PC-9 (cell line): ENCODE results near the gene SCN2B. TPM values are rescaled to one million over a fixed set of nuclear protein-coding genes. Genes with fewer than 3 reads are reported as not detected.

ENCODE experiments used
- BruUV-seq: library from RNA; stranded (reverse); fragments of 400-500 nt; replicated peaks from 2 replicates; lab custom pipeline; 2021; lab: Mats Ljungman, UMichigan
- CTCF ChIA-PET: fragments of 300-600 bp; sonication (Branson Sonifier 250); formaldehyde crosslinking; loops from one replicate; lab custom pipeline; 2022; ENCODE audit warnings: antibody characterized with exemption; lab: Charles Lee
- POLR2A ChIA-PET: fragments of 300-600 bp; sonication (Branson Sonifier 250); formaldehyde crosslinking; loops from one replicate; lab custom pipeline; 2022; ENCODE audit warnings: antibody characterized with exemption; ENCODE audit not compliant: unreplicated experiment; lab: Charles Lee
- DNase-seq, 2 experiments: peaks; one replicate each; pipeline versions ENCODE4 v3.0.0 to v3.0.0-alpha.2; 2015 to 2022; ENCODE audit warnings: mixed read lengths in 1 of 2
- H2AFZ ChIP-seq: fragments of 200-600 bp; sonication (generic); 2 replicates; pipeline ENCODE4 v1.8.1; 2017; ENCODE audit warnings: antibody characterized with exemption
- H3F3A ChIP-seq: fragments of 200-600 bp; sonication (generic); 2 replicates; pipeline ENCODE4 v1.8.1; 2017; ENCODE audit warnings: antibody characterized with exemption, mild to moderate bottlenecking, low read depth; ENCODE audit not compliant: insufficient read depth
- H3K27ac ChIP-seq: fragments of 200-600 bp; sonication (generic); 2 replicates; pipeline ENCODE4 v1.6.1; 2016; ENCODE audit warnings: mixed run types
- H3K27me3 ChIP-seq: fragments of 200-600 bp; sonication (generic); 2 replicates; pipeline ENCODE4 v1.6.1; 2016; ENCODE audit warnings: low read depth, mixed run types; ENCODE audit not compliant: insufficient read depth
- H3K36me3 ChIP-seq: fragments of 200-600 bp; sonication (generic); 2 replicates; pipeline ENCODE4 v1.6.1; 2016; ENCODE audit warnings: low read depth, mixed run types
- H3K4me1 ChIP-seq: fragments of 200-600 bp; sonication (generic); replicated peaks from 2 replicates; pipeline ENCODE4 v1.6.1; 2016; ENCODE audit warnings: mixed run types; ENCODE audit not compliant: insufficient read depth
- H3K4me2 ChIP-seq: fragments of 200-600 bp; sonication (generic); 2 replicates; pipeline ENCODE4 v1.6.1; 2017; ENCODE audit warnings: mixed run types
- H3K4me3 ChIP-seq: fragments of 200-600 bp; sonication (generic); 2 replicates; pipeline ENCODE4 v1.6.1; 2016; ENCODE audit warnings: mixed run types
- H3K79me2 ChIP-seq: fragments of 200-600 bp; sonication (generic); 2 replicates; pipeline ENCODE4 v1.6.1; 2017; ENCODE audit warnings: low read depth, mixed run types
- H3K9me2 ChIP-seq: fragments of 200-600 bp; sonication (generic); 2 replicates; pipeline ENCODE4 v1.8.1; 2017; ENCODE audit warnings: mild to moderate bottlenecking; ENCODE audit not compliant: insufficient read depth
- H3K9me3 ChIP-seq: fragments of 200-600 bp; sonication (generic); 2 replicates; pipeline ENCODE4 v1.8.1; 2016; ENCODE audit warnings: low read depth; ENCODE audit not compliant: insufficient read depth
- H4K20me1 ChIP-seq: fragments of 200-600 bp; sonication (generic); 2 replicates; pipeline ENCODE4 v1.8.1; 2017; ENCODE audit not compliant: insufficient read depth
- CTCF ChIP-seq: fragments of 200-600 bp; sonication (generic); conservative IDR thresholded peaks from 2 replicates; pipeline ENCODE4 v1.6.1; 2017; ENCODE audit warnings: mixed run types, antibody characterized with exemption, mild to moderate bottlenecking, moderate library complexity
- EZH2 ChIP-seq: fragments of 200-600 bp; sonication (generic); IDR thresholded peaks from 2 replicates; pipeline ENCODE4 v1.8.0; 2017; ENCODE audit warnings: antibody characterized with exemption, low read depth
- intact Hi-C: fragments of 100-400 bp; cut with micrococcal nuclease; formaldehyde crosslinking; loops from one replicate; pipeline ENCODE4 v1.10.0; 2022; ENCODE audit not compliant: unreplicated experiment
- total RNA-seq: library from RNA; stranded (reverse); gene quantifications from 2 replicates; pipeline ENCODE4 v1.2.3, GENCODE V29; 2021

The SCN2B gene
- total RNA-seq, 1 experiment from 2014 or later, result not detected

- Histone ChIP-seq H3K9me3 (no peaks in the 10 kb centered on the region), H3K36me3 (no peaks in the 10 kb centered on the region), H3K9me2 (no peaks in the 10 kb centered on the region), H3K79me2 (no peaks in the 10 kb centered on the region), H4K20me1 (no peaks in the 10 kb centered on the region), H3K4me3 (no peak overlapping the region), H3F3A (0 out of 2 replicates have a peak, but pooled peaks cover 7% of the 10 kb centered on the region), H2AFZ (no peak overlapping the region), H3K4me2 (no peak overlapping the region), H3K27ac (no peak overlapping the region), H3K27me3 (no peaks in the 10 kb centered on the region), H3K4me1 (peaks cover 22% of the 10 kb centered on the region)
- TF ChIP-seq EZH2, result no peak
- TF ChIP-seq CTCF, result no peak
- no TSS peak for BruUV-seq
- intact Hi-C loops, result no loop called here
- POLR2A ChIA-PET, result interaction anchor here (0.6 kb wide), 1 partner anchor 64 kb away, joined by 6 read pairs; no protein-coding TSS in a partner anchor
- DNase-seq, result no peak
- CTCF ChIA-PET, result no interaction called here
Measured at GRCh38 chr11:118211006-118211405, 34.6 kb upstream of the SCN2B start.

GRCh38 chr11:118210323-118210722 lies 33.9 kb upstream of the SCN2B start:
- Histone ChIP-seq H3K4me2 (no peak overlapping the region), H3K4me1 (peaks cover 22% of the 10 kb centered on the region), H2AFZ (no peak overlapping the region), H3K9me3 (no peaks in the 10 kb centered on the region), H3K27ac (no peak overlapping the region), H4K20me1 (no peaks in the 10 kb centered on the region), H3F3A (0 out of 2 replicates have a peak, but pooled peaks cover 7% of the 10 kb centered on the region), H3K79me2 (no peaks in the 10 kb centered on the region), H3K27me3 (no peaks in the 10 kb centered on the region), H3K4me3 (no peak overlapping the region), H3K36me3 (no peaks in the 10 kb centered on the region), H3K9me2 (0 out of 2 replicates have a peak, but pooled peaks cover under 1% of the 10 kb centered on the region)
- intact Hi-C loops, result no loop called here
- no TSS peak for BruUV-seq
- ChIA-PET CTCF (no interaction called here), POLR2A (no interaction called here)
- DNase-seq, result no peak
- TF ChIP-seq EZH2, result no peak
- TF ChIP-seq CTCF, result no peak

- Histone ChIP-seq H3K36me3 (no peaks in the 10 kb centered on the region), H3K27me3 (no peaks in the 10 kb centered on the region), H2AFZ (no peak overlapping the region), H3K79me2 (no peaks in the 10 kb centered on the region), H3F3A (0 out of 2 replicates have a peak, but pooled peaks cover 7% of the 10 kb centered on the region), H3K4me2 (no peak overlapping the region), H3K9me2 (0 out of 2 replicates have a peak, but pooled peaks cover 3% of the 10 kb centered on the region), H3K9me3 (no peaks in the 10 kb centered on the region), H3K4me3 (no peak overlapping the region), H4K20me1 (no peaks in the 10 kb centered on the region), H3K4me1 (peaks cover 18% of the 10 kb centered on the region), H3K27ac (no peak overlapping the region)
- no peak for DNase-seq
- POLR2A ChIA-PET, result no interaction called here
- intact Hi-C loops, result no loop called here
- no peak for TF ChIP-seq EZH2
- TF ChIP-seq CTCF, result no peak
- CTCF ChIA-PET, result no interaction called here
- no TSS peak for BruUV-seq
Measured at GRCh38 chr11:118209033-118209432, 32.6 kb upstream of the SCN2B start.
